Body of pancreas (tissue), 4 donors: ENCODE measurements around the gene TEKTIP1.

ENCODE experiments used
- POLR2A ChIP-seq, 3 donors: fragments of 450-650 bp; IDR thresholded peaks; one replicate each; pipeline ENCODE4 v1.6.1; 2016; ENCODE audit warnings: antibody characterized with exemption in 3 of 3, mild to moderate bottlenecking in 2 of 3
- TF ChIP-seq, protein P1 (sequence below), 7 experiments: fragments of 450-650 bp in 4 of 7; fragments of 200-600 bp in 3 of 7; sonication (generic) in 3 of 7; IDR thresholded peaks; one replicate each; pipeline ENCODE4 v1.5.1; 2016 to 2019; ENCODE audit warnings: antibody characterized with exemption in 7 of 7

DNA sequence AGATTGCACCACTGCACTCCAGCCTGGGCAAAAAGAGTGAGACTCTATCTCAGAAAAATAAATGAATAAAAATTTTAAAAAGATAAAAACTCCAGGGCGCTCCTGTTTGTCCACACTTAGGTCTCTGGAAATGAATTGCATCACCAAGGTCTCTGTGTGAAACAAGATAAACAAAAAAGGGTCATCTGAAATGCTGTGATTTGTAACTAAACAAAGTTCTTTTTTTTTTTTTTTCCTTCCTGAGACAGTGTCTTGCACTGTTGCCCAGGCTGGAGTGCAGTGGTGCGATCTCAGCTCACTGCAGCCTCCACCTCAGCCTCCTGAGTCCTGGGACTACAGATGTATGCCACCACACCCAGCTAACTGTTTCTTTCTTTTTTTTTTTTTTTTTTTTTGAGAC is 21.3 kb upstream of the TEKTIP1 start:
- no peak for TF ChIP-seq POLR2A (IDR thresholded peaks at IDR 0.05)
- TF ChIP-seq, protein P1, sequence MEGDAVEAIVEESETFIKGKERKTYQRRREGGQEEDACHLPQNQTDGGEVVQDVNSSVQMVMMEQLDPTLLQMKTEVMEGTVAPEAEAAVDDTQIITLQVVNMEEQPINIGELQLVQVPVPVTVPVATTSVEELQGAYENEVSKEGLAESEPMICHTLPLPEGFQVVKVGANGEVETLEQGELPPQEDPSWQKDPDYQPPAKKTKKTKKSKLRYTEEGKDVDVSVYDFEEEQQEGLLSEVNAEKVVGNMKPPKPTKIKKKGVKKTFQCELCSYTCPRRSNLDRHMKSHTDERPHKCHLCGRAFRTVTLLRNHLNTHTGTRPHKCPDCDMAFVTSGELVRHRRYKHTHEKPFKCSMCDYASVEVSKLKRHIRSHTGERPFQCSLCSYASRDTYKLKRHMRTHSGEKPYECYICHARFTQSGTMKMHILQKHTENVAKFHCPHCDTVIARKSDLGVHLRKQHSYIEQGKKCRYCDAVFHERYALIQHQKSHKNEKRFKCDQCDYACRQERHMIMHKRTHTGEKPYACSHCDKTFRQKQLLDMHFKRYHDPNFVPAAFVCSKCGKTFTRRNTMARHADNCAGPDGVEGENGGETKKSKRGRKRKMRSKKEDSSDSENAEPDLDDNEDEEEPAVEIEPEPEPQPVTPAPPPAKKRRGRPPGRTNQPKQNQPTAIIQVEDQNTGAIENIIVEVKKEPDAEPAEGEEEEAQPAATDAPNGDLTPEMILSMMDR (IDR thresholded peaks at IDR 0.05), result no peak
